Peyer's patch (tissue), 4 donors: ENCODE results near the gene AGBL4.

Experiments
- POLR2A ChIP-seq, 2 donors: fragments of 450-650 bp; IDR thresholded peaks; one replicate each; pipeline ENCODE4 v1.5.1; 2017; ENCODE audit warnings: antibody characterized with exemption in 2 of 2, mild to moderate bottlenecking in 2 of 2, moderate library complexity in 2 of 2
- TF ChIP-seq, protein P1 (sequence below), 6 experiments: fragments of 450-650 bp in 4 of 6; fragments of 200-600 bp in 2 of 6; sonication (generic) in 1 of 6; IDR thresholded peaks; one replicate each; pipeline ENCODE4 v1.5.1; 2017 to 2019; ENCODE audit warnings: antibody characterized with exemption in 6 of 6, mild to moderate bottlenecking in 3 of 6, moderate library complexity in 1 of 6

DNA sequence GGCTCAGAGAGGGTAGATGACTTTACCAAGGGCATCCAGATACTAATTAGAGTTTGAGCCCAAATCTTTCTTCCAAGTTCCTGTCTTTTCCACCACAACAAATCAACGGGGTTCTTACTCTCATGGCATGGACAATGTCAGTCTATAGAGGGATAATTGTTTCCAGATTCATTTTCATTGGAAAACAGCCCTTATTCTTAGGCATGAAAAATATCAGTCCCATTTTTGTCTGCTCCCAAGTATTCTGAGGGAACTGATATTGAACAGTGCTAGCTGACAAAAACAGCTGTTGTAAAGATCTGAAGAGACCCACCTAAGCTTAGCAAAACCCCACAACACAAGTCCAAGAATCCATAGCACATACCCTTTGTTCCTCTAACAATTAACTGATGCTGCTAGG, 898.0 kb downstream of the AGBL4 start:
- TF ChIP-seq, protein P1, sequence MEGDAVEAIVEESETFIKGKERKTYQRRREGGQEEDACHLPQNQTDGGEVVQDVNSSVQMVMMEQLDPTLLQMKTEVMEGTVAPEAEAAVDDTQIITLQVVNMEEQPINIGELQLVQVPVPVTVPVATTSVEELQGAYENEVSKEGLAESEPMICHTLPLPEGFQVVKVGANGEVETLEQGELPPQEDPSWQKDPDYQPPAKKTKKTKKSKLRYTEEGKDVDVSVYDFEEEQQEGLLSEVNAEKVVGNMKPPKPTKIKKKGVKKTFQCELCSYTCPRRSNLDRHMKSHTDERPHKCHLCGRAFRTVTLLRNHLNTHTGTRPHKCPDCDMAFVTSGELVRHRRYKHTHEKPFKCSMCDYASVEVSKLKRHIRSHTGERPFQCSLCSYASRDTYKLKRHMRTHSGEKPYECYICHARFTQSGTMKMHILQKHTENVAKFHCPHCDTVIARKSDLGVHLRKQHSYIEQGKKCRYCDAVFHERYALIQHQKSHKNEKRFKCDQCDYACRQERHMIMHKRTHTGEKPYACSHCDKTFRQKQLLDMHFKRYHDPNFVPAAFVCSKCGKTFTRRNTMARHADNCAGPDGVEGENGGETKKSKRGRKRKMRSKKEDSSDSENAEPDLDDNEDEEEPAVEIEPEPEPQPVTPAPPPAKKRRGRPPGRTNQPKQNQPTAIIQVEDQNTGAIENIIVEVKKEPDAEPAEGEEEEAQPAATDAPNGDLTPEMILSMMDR (IDR thresholded peaks at IDR 0.05): no peak
- TF ChIP-seq POLR2A (IDR thresholded peaks at IDR 0.05): no peak
